IMR-90 (cell line): Measurements from ENCODE around the gene DNAJC27. TPM values are rescaled to one million over a fixed set of nuclear protein-coding genes. Genes with fewer than 3 reads are reported as not detected.

ENCODE experiments used
- ATAC-seq: fragments of 200-7000 bp; cut with Tn5 transposase; 2 replicates; pipeline ENCODE4 v1.9.1; 2020; ENCODE audit warnings: low read depth, mild to moderate bottlenecking, moderate library complexity
- BruUV-seq: library from RNA; stranded (reverse); fragments of 400-500 nt; replicated peaks from 2 replicates; lab custom pipeline; 2021; lab: Mats Ljungman, UMichigan
- CTCF ChIA-PET: fragments of 300-600 bp; formaldehyde crosslinking; extraction: SDS; loops from one replicate; lab custom pipeline; 2021; ENCODE audit warnings: antibody characterized with exemption; lab: Yijun Ruan, JAX
- POLR2A ChIA-PET: fragments of 300-600 bp; sonication (Branson Sonifier 250); formaldehyde crosslinking; loops from one replicate; lab custom pipeline; 2022; ENCODE audit warnings: antibody characterized with exemption; ENCODE audit not compliant: unreplicated experiment; lab: Charles Lee
- DNase-seq: peaks from one replicate; pipeline ENCODE4 v3.0.0; 2013
- H2AFZ ChIP-seq: replicated peaks from 2 replicates; pipeline ENCODE3; 2013; ENCODE audit warnings: low read length, mild to moderate bottlenecking; ENCODE audit not compliant: poor library complexity
- H2AK5ac ChIP-seq: 2 replicates; pipeline ENCODE4 v1.6.1; 2013; ENCODE audit warnings: low read depth, low read length, inconsistent platforms
- H2AK9ac ChIP-seq: replicated peaks from 2 replicates; pipeline ENCODE3; 2013; ENCODE audit warnings: mild to moderate bottlenecking, low read depth, low read length, moderate library complexity; ENCODE audit not compliant: poor library complexity
- H2BK120ac ChIP-seq: 2 replicates; pipeline ENCODE4 v1.6.1; 2013; ENCODE audit warnings: low read depth, low read length, inconsistent platforms
- H2BK15ac ChIP-seq: 3 replicates; pipeline ENCODE4 v1.6.1; 2013; ENCODE audit warnings: low read depth, low read length, inconsistent platforms
- H2BK20ac ChIP-seq: 2 replicates; pipeline ENCODE4 v1.6.1; 2013; ENCODE audit warnings: low read depth, mild to moderate bottlenecking, inconsistent platforms, low read length, moderate library complexity
- H2BK5ac ChIP-seq: 2 replicates; pipeline ENCODE4 v1.6.1; 2013; ENCODE audit warnings: mild to moderate bottlenecking, low read depth, low read length, inconsistent platforms; ENCODE audit not compliant: poor library complexity, severe bottlenecking
- H3K14ac ChIP-seq: replicated peaks from 2 replicates; pipeline ENCODE4 v1.6.1; 2013; ENCODE audit warnings: low read depth, low read length, inconsistent platforms
- H3K18ac ChIP-seq: 2 replicates; pipeline ENCODE4 v1.6.1; 2013; ENCODE audit warnings: low read depth, low read length, control low read depth
- H3K23ac ChIP-seq: 2 replicates; pipeline ENCODE4 v1.6.1; 2013; ENCODE audit warnings: low read depth, low read length, inconsistent platforms
- H3K27ac ChIP-seq: 2 replicates; pipeline ENCODE4 v1.5.1; 2013; ENCODE audit warnings: mild to moderate bottlenecking, control low read depth, low read length; ENCODE audit not compliant: insufficient read depth
- H3K27me3 ChIP-seq: 2 replicates; pipeline ENCODE4 v1.6.1; 2013; ENCODE audit warnings: low read length; ENCODE audit not compliant: control insufficient read depth, insufficient read depth
- H3K36me3 ChIP-seq: 2 replicates; pipeline ENCODE4 v1.6.1; 2013; ENCODE audit warnings: low read length, mixed read lengths; ENCODE audit not compliant: control insufficient read depth, insufficient read depth
- H3K4ac ChIP-seq: 2 replicates; pipeline ENCODE4 v1.6.1; 2013; ENCODE audit warnings: low read depth, low read length, inconsistent platforms
- H3K4me1 ChIP-seq: 2 replicates; pipeline ENCODE4 v1.6.1; 2013; ENCODE audit warnings: low read length, mixed read lengths; ENCODE audit not compliant: control insufficient read depth, insufficient read depth
- H3K4me2 ChIP-seq: 2 replicates; pipeline ENCODE4 v1.6.1; 2013; ENCODE audit warnings: low read depth, mild to moderate bottlenecking, control low read depth, low read length, moderate library complexity
- H3K4me3 ChIP-seq: 2 replicates; pipeline ENCODE4 v1.5.1; 2013; ENCODE audit warnings: low read depth, mild to moderate bottlenecking, control low read depth, low read length, moderate library complexity; ENCODE audit not compliant: insufficient read depth
- H3K56ac ChIP-seq: 2 replicates; pipeline ENCODE4 v1.6.1; 2013; ENCODE audit warnings: low read length, inconsistent platforms; ENCODE audit not compliant: insufficient read depth; ENCODE audit errors: extremely low read depth
- H3K79me1 ChIP-seq, 2 experiments: 2 replicates each; pipeline ENCODE4 v1.6.1; 2013; ENCODE audit warnings: low read length in 2 of 2, inconsistent platforms in 1 of 2, low read depth in 1 of 2
- H3K9ac ChIP-seq: 2 replicates; pipeline ENCODE4 v1.6.1; 2013; ENCODE audit warnings: low read depth, low read length, control low read depth
- H3K9me1 ChIP-seq: 2 replicates; pipeline ENCODE4 v1.6.1; 2013; ENCODE audit warnings: low read length, inconsistent platforms; ENCODE audit not compliant: insufficient read depth
- H3K9me3 ChIP-seq: 2 replicates; pipeline ENCODE4 v1.6.1; 2013; ENCODE audit warnings: low read length; ENCODE audit not compliant: control insufficient read depth, insufficient read depth
- H4K20me1 ChIP-seq: 2 replicates; pipeline ENCODE4 v1.6.1; 2013; ENCODE audit warnings: low read length, inconsistent platforms; ENCODE audit not compliant: insufficient read depth
- H4K5ac ChIP-seq: 2 replicates; pipeline ENCODE4 v1.6.1; 2013; ENCODE audit warnings: mild to moderate bottlenecking, low read depth, low read length, control low read depth
- H4K8ac ChIP-seq, 2 experiments: 2 replicates each; pipeline ENCODE4 v1.6.1; 2013; ENCODE audit warnings: low read depth in 2 of 2, low read length in 2 of 2, control low read depth in 1 of 2, inconsistent platforms in 1 of 2
- H4K91ac ChIP-seq: 2 replicates; pipeline ENCODE4 v1.6.1; 2013; ENCODE audit warnings: low read depth, low read length, inconsistent platforms; ENCODE audit not compliant: insufficient read depth
- BHLHE40 ChIP-seq: fragments of 150-350 bp; IDR thresholded peaks from 2 replicates; pipeline ENCODE4 v1.6.1; 2016; ENCODE audit warnings: mild to moderate bottlenecking, low read depth, low read length
- CEBPB ChIP-seq: IDR thresholded peaks from 2 replicates; pipeline ENCODE4 v1.6.1; 2012; ENCODE audit warnings: low read depth, low read length, improper control_type of control experiment
- CHD1 ChIP-seq: IDR thresholded peaks from 2 replicates; pipeline ENCODE4 v1.6.1; 2012; ENCODE audit warnings: low read depth, low read length, improper control_type of control experiment
- ELK1 ChIP-seq: fragments of 150-350 bp; IDR thresholded peaks from 2 replicates; pipeline ENCODE4 v1.6.1; 2016; ENCODE audit warnings: low read depth, mild to moderate bottlenecking, low read length, moderate library complexity, borderline replicate concordance
- MAFK ChIP-seq: IDR thresholded peaks from 2 replicates; pipeline ENCODE4 v1.6.1; 2012; ENCODE audit warnings: low read depth, low read length, improper control_type of control experiment
- MXI1 ChIP-seq: IDR thresholded peaks from 2 replicates; pipeline ENCODE4 v1.6.1; 2012; ENCODE audit warnings: low read depth, mild to moderate bottlenecking, low read length, moderate library complexity, borderline replicate concordance
- NFE2L2 ChIP-seq: fragments of 150-350 bp; IDR thresholded peaks from 2 replicates; pipeline ENCODE4 v1.6.1; 2016; ENCODE audit warnings: low read depth, mild to moderate bottlenecking, low read length
- RAD21 ChIP-seq: IDR thresholded peaks from 2 replicates; pipeline ENCODE4 v1.6.1; 2012; ENCODE audit warnings: low read length, improper control_type of control experiment
- SMC3 ChIP-seq: fragments of 150-350 bp; IDR thresholded peaks from 2 replicates; pipeline ENCODE4 v1.6.1; 2016; ENCODE audit warnings: low read depth, mild to moderate bottlenecking, antibody characterized with exemption, low read length, moderate library complexity
- WGBS, 2 experiments: methylation state at CpG; one replicate each; pipeline versions ENCODE4 v1.1.5 to v1.1.7; 2013; ENCODE audit warnings: missing lambda C conversion rate in 2 of 2; ENCODE audit not compliant: insufficient read length in 1 of 2; ENCODE audit errors: extremely low coverage in 2 of 2; 5-methylcytosine and 5-hydroxymethylcytosine counted together
- dilution Hi-C: fragments of 300-500 bp; cut with HindIII; formaldehyde crosslinking; loops from one replicate; pipeline ENCODE4 v1.14.3; 2018; ENCODE audit warnings: low sequenced_read_pairs; ENCODE audit not compliant: unreplicated experiment
- in situ Hi-C: fragments of 300-500 bp; cut with MboI; formaldehyde crosslinking; loops from 3 replicates; pipeline ENCODE4 v1.14.3; 2019; ENCODE audit warnings: low sequenced_read_pairs, inconsistent platforms, mixed read lengths
- intact Hi-C: fragments of 100-400 bp; cut with micrococcal nuclease; formaldehyde crosslinking; loops from 2 replicates; pipeline ENCODE4 v1.10.0; 2022
- polyA plus RNA-seq, 3 experiments: library from polyadenylated mRNA; depleted of rRNA; stranded (reverse); fragments of >200 nt; gene quantifications; 2 replicates each; pipeline ENCODE4 v1.2.3, GENCODE V29; 2012; ENCODE audit warnings: low replicate concordance in 1 of 3
- total RNA-seq: library from RNA; depleted of rRNA; stranded (reverse); fragments of >200 nt; gene quantifications from 2 replicates; pipeline ENCODE4 v1.2.3, GENCODE V29; 2012
- TF ChIP-seq, protein P1 (sequence below): fragments of 150-350 bp; IDR thresholded peaks from 2 replicates; pipeline ENCODE4 v1.6.1; 2017; ENCODE audit warnings: mild to moderate bottlenecking, antibody characterized with exemption, low read length, low read depth

Gene DNAJC27
- total and polyA plus RNA-seq, 2 of the 4 experiments (the other 2 are of a cell fraction) = 1.6 to 2.0 TPM

GRCh38 chr2:24913911-24914310 is 57.8 kb downstream of the DNAJC27 start:
- H3K27me3 ChIP-seq = no peaks in the 10 kb centered on the region
- no peak overlapping the region for H3K4me3 ChIP-seq
- H3K27ac ChIP-seq = no peak overlapping the region
- peaks cover 31% of the 10 kb centered on the region for H3K4me1 ChIP-seq
- no peak overlapping the region for H2BK20ac ChIP-seq
- no peak overlapping the region for H2BK15ac ChIP-seq
- ChIA-PET POLR2A (no interaction called here), CTCF (no interaction called here)
- H3K4ac ChIP-seq = no peak overlapping the region
- no peak overlapping the region for H4K5ac ChIP-seq
- H3K79me1 ChIP-seq = peaks cover 16 to 68% of the 10 kb centered on the region in 2 experiments; a peak in 3 of 4 replicates
- H2AFZ ChIP-seq = no peak overlapping the region
- in situ Hi-C loops (no loop called here), intact Hi-C loops (no loop called here), dilution Hi-C loops (no loop called here)
- peaks cover 16% of the 10 kb centered on the region; the same call in 1 of the 2 replicates for H3K36me3 ChIP-seq
- H2AK9ac ChIP-seq = no peak overlapping the region
- TF ChIP-seq SMC3 (no peak), MAFK (no peak), RAD21 (no peak), ELK1 (no peak), NFE2L2 (no peak), CEBPB (no peak), CHD1 (no peak), MXI1 (no peak), BHLHE40 (no peak)
- TF ChIP-seq, protein P1, sequence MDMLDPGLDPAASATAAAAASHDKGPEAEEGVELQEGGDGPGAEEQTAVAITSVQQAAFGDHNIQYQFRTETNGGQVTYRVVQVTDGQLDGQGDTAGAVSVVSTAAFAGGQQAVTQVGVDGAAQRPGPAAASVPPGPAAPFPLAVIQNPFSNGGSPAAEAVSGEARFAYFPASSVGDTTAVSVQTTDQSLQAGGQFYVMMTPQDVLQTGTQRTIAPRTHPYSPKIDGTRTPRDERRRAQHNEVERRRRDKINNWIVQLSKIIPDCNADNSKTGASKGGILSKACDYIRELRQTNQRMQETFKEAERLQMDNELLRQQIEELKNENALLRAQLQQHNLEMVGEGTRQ = no peak
- H4K20me1 ChIP-seq = peaks cover 25% of the 10 kb centered on the region
- H3K23ac ChIP-seq = no peak overlapping the region
- no peak overlapping the region for H2BK5ac ChIP-seq
- H3K4me2 ChIP-seq = no peak overlapping the region
- no TSS peak for BruUV-seq
- DNase-seq = no peak
- H3K9ac ChIP-seq = no peak overlapping the region
- peaks cover 19% of the 10 kb centered on the region for H3K9me1 ChIP-seq
- 0 out of 2 replicates have a peak overlapping the region, but pooled peaks have one; percentile 4 for H2AK5ac ChIP-seq
- ATAC-seq = no peak
- peaks cover 5% of the 10 kb centered on the region for H3K9me3 ChIP-seq
- no peak overlapping the region for H2BK120ac ChIP-seq
- WGBS, 2 experiments = 82% methylated on average over 4 of the region's 9 CpGs; no CpG with 5 or more reads in 1 of the 2 experiments
- H3K56ac ChIP-seq = no peak overlapping the region
- H3K14ac ChIP-seq = no peak overlapping the region
- H4K91ac ChIP-seq = no peak overlapping the region
- no peak overlapping the region for H4K8ac ChIP-seq
- no peak overlapping the region for H3K18ac ChIP-seq
